Stimulated activated CD8-positive, alpha-beta memory T cell treated with anti-CD3 and anti-CD28 coated beads, Interleukin-2, amount 100 ng/mL, for 48 hours (primary cell): ENCODE measurements around the gene HMCES.
"Not testable (repeated sequence)": the region's sequence is repeated elsewhere in the genome, so short reads cannot be mapped to it uniquely, and the experiment has no call there.

Experiments
- DNase-seq, 2 donors: peaks; one replicate each; pipeline ENCODE4 v3.0.0-alpha.2; 2020; ENCODE audit warnings: low read depth in 2 of 2

The HMCES gene

GRCh38 chr3:129346695-129347457, 68.2 kb downstream of the HMCES start:
- no peak for DNase-seq

DNA sequence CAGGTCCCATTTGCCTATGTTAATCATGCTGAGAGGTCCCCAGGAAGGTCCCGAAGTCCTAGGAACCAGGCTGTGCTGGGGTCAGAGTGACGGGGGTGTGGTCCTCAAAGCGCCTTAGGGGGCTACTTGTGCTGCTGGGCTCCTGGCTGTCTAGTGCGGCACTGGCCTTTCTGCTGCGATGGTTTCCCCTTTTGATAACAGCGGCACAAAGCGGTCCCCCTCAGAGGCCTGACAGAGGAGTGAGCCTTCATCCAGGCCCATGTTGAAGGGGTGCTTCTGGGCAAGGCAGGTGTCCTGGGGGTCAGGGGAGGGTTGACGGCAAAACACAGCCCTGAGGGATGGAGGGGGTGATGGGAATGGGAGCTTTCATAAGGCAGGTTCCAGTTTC, 68.8 kb downstream of the HMCES start:
- DNase-seq, result no peak

DNA sequence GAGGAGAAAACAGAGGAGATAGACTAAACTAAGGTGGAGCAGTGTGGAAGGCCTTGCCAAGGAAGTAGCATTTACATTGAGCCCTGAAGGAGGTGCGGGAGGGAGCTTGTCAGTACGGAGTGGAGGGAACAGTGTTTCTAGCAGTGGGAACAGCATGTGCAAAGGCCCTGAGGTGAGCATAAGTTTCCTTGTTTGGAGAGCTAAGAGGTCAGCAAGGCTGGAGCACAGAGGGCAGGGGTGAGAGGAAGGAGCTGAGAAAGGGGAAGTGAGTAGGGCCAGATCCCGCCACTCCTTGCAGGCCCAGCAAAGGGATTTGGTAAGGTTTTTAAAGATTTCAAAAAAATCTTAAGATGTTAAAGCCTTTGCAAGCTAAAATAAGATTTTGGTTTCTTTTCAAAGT, 70.1 kb downstream of the HMCES start:
- no peak for DNase-seq

GRCh38 chr3:129349169-129349568, 70.5 kb downstream of the HMCES start:
- DNase-seq, result not testable (repeated sequence)

DNA sequence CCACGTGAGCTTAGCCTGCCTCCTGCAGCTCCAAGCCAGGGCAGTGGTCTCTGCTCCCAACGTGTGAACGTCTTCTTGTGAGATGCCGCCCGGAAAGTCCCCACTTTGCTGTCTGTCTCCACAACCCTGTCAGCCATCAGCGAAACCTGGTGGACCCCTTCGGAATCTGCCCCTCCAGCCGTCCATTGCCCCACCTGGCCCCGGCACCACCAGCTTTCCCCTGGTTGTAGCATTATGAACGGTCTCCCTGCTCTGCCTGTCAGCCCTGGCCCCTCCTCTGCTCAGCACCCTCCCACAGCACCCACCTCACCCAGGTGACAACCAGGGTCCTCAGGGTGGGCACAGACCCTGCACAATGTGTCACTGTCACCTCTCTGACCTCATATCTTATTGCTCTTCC, 71.1 kb downstream of the HMCES start:
- DNase-seq, result no peak

- DNase-seq, result no peak
These were observed 73.4 kb downstream of the HMCES start for GRCh38 chr3:129352045-129352444.

DNA sequence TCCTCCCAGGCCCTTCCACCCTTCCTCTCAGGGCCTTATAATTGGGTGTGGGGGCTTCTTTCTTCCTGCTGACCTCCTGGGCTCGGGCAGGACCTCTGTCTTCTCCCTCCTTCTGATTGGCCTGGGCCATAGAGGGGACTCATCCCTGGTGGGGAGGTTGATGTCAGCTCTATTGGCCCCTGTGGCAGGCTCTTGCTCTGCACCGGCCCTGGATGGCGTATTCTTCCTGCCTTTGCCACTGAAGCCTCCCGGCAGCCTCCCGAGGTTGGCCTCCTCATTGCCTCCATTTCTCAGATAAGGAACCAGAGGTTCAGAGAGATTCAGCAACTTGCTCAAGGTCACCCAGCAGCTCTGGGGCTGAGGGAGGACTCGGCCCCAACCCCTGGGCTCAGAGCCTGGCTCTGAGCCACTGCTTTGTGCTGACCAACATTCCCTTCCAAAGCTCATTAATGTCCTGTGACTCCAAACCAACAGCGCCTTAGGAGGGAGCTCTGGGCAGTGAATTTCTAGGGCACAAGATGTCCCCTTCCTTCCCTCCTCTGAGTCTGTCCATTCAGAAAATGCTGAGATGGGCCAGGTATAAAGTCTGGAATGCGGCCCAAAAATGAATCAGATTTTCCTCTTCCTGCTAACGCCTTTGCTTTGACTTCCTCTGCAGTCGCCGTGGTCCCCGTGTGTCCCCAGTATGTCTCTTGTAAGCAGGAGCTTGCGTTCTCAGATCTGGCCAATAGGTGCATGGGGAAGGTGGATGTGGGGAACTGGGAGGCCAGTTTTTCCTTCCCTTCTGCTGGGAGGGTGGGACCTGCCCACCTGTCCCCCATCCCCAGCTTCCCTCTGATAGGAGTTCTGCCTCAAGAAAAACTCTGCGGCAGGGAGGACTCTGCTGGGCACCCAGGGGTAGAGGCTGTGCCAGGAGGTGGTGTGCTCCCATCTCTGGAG, 74.2 kb downstream of the HMCES start:
- no peak for DNase-seq

DNA sequence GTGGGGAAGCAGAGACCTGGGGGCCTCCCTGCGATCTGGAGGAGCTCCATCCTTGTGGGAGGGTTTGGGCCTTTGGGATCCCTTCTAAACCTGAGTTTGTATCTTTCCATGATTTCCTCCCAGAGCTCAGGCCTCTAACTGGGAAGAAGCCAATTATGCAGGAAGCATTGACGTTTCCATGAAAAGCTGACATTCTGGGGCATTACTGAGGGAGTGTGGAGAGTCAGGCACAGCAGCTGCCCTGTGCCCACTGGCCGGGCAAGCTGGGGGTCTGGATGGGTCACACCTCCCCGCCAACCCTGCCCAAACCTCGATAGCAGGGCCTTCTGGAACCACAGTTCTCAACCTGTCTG, 74.9 kb downstream of the HMCES start:
- DNase-seq, result no peak
